HG03469 (cell line): ENCODE data around the gene SDK1.
"Not testable (repeated sequence)": the region's sequence is repeated elsewhere in the genome, so short reads cannot be mapped to it uniquely, and the experiment has no call there.

Experiments used
- ATAC-seq: cut with Tn5 transposase; IDR thresholded peaks from one replicate; pipeline ENCODE4 v1.9.1; 2021; ENCODE audit warnings: mild to moderate bottlenecking, moderate library complexity, moderate number of reproducible peaks; ENCODE audit not compliant: unreplicated experiment

The SDK1 gene

GRCh38 chr7:3941706-3942105, 640.7 kb downstream of the SDK1 start:
- ATAC-seq = not testable (repeated sequence)

GRCh38 chr7:3942276-3942675, 641.2 kb downstream of the SDK1 start:
- no peak for ATAC-seq

- ATAC-seq = no peak
Observed at GRCh38 chr7:3942816-3943745, 642.0 kb downstream of the SDK1 start.

- no peak for ATAC-seq
Observed at GRCh38 chr7:3943779-3944520, 642.9 kb downstream of the SDK1 start.

- ATAC-seq = no peak
Observed at GRCh38 chr7:3949242-3949640, 648.2 kb downstream of the SDK1 start.

- ATAC-seq = peak; percentile 64
Observed at GRCh38 chr7:3950249-3950648, 649.2 kb downstream of the SDK1 start.

GRCh38 chr7:3951316-3952055, 650.4 kb downstream of the SDK1 start:
- no peak for ATAC-seq

GRCh38 chr7:3953133-3953532, 652.1 kb downstream of the SDK1 start:
- no peak for ATAC-seq

GRCh38 chr7:3953946-3954345, 652.9 kb downstream of the SDK1 start:
- ATAC-seq = no peak

- ATAC-seq = no peak
Observed at GRCh38 chr7:3955026-3955425, 654.0 kb downstream of the SDK1 start.

GRCh38 chr7:3955751-3956696, 655.0 kb downstream of the SDK1 start:
- ATAC-seq = peak; percentile 73

- no peak for ATAC-seq
Observed at GRCh38 chr7:3956949-3957348, 655.9 kb downstream of the SDK1 start.

- no peak for ATAC-seq
Observed at GRCh38 chr7:3957472-3958108, 656.5 kb downstream of the SDK1 start.

- no peak for ATAC-seq
Observed at GRCh38 chr7:3958109-3958483, 657.0 kb downstream of the SDK1 start.

- ATAC-seq = no peak
Observed at GRCh38 chr7:3959364-3959763, 658.3 kb downstream of the SDK1 start.

GRCh38 chr7:3960050-3960763, 659.2 kb downstream of the SDK1 start:
- no peak for ATAC-seq

GRCh38 chr7:3960942-3961341, 659.9 kb downstream of the SDK1 start:
- ATAC-seq = no peak

GRCh38 chr7:3961857-3962503, 660.9 kb downstream of the SDK1 start:
- ATAC-seq = no peak

GRCh38 chr7:3963768-3964167, 662.7 kb downstream of the SDK1 start:
- not testable (repeated sequence) for ATAC-seq
